Neural cell (in vitro differentiated cells): Measurements from ENCODE around the gene LRRC72.

Source experiments
- CTCF ChIP-seq: fragments of 450-650 bp; IDR thresholded peaks from 2 replicates; pipeline ENCODE4 v1.5.1; 2014; ENCODE audit warnings: antibody characterized with exemption, mild to moderate bottlenecking, moderate library complexity; ENCODE audit not compliant: poor library complexity, severe bottlenecking
- EP300 ChIP-seq: fragments of 450-650 bp; conservative IDR thresholded peaks from 2 replicates; pipeline ENCODE4 v1.6.1; 2014; ENCODE audit warnings: antibody characterized with exemption, mild to moderate bottlenecking, moderate library complexity; ENCODE audit not compliant: poor library complexity, severe bottlenecking
- EZH2 ChIP-seq: fragments of 200-600, 300-800 bp; shearing (Covaris generic), sonication (generic); IDR thresholded peaks from 2 replicates; pipeline ENCODE4 v1.6.1; 2014; ENCODE audit warnings: antibody characterized with exemption, low read length, borderline replicate concordance, mild to moderate bottlenecking; ENCODE audit not compliant: insufficient read depth, poor library complexity, severe bottlenecking
- MXI1 ChIP-seq: fragments of 450-650 bp; conservative IDR thresholded peaks from 2 replicates; pipeline ENCODE4 v1.6.1; 2014; ENCODE audit warnings: antibody characterized with exemption, mild to moderate bottlenecking; ENCODE audit not compliant: poor library complexity, severe bottlenecking
- POLR2AphosphoS5 ChIP-seq: IDR thresholded peaks from 2 replicates; pipeline ENCODE4 v1.6.1; 2012
- RAD21 ChIP-seq: fragments of 450-650 bp; conservative IDR thresholded peaks from 2 replicates; pipeline ENCODE4 v1.6.1; 2014; ENCODE audit warnings: antibody characterized with exemption, mild to moderate bottlenecking, moderate library complexity
- TAF1 ChIP-seq: IDR thresholded peaks from 2 replicates; pipeline ENCODE4 v1.6.1; 2012; ENCODE audit warnings: low read depth

GRCh38 chr7:16630654-16631053 lies 104.0 kb downstream of the LRRC72 start:
- TF ChIP-seq POLR2AphosphoS5, result no peak
- no peak for TF ChIP-seq CTCF
- TF ChIP-seq RAD21, result no peak
- TF ChIP-seq EZH2, result no peak
- TF ChIP-seq EP300, result no peak
- no peak for TF ChIP-seq TAF1
- TF ChIP-seq MXI1, result no peak
